NCI-H146 treated with DMSO at 0.1 percent for 48 hours (cell line): ENCODE data around the gene MSH3.
"Not testable (repeated sequence)": the region's sequence is repeated elsewhere in the genome, so short reads cannot be mapped to it uniquely, and the experiment has no call there.

ENCODE experiments used
- DNase-seq: peaks from one replicate; lab custom pipeline; 2025; ENCODE audit not compliant: unreplicated experiment; lab: John Stamatoyannopoulos, UW

The MSH3 gene

DNA sequence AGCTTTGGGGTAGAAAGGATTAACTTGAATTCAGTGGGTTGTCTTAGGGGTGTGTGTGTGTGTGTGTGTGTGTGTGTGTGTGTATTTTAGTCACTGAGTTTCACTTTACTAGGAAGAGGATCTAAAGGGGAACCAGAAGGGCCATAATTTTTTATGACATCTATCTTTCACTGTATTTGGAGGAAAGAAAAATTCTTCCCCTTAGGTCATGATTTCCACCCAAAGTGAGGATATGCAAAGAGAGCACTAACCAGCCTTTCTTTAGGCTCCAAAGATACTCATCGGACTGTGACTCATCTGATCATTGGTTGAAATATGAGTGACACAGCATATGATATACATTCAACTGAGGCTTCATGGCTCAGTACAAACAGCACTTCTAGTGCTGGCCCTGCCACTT lies 230.5 kb downstream of the MSH3 start:
- DNase-seq: no peak

DNA sequence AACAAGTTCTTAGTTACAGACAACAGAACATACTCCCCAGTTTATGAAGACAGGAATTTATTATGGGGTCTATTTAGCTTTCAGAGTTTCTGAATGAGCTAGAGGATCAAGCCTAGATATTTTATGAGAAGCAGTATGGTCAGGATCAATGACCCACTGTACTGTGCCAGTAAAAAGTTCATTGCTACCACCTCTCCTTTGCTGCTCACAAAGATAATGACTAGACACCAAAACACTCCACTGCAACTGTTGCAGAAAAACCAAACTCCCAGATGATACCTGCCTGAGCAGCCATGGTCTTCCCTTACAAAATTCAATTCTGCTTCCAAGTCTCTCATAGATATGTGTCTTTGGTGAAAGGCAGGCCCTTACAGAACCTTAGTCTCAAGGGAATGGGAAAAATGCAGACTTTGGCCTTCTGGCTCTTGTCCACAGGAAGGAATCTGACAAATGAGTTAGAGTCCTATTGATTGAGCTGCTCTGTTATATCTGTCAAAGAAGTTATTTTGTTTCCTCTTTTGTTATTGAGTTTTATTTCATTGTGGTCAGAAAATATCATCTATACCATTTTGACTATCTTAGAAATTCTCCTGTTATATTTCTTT lies 231.0 kb downstream of the MSH3 start:
- DNase-seq: no peak

DNA sequence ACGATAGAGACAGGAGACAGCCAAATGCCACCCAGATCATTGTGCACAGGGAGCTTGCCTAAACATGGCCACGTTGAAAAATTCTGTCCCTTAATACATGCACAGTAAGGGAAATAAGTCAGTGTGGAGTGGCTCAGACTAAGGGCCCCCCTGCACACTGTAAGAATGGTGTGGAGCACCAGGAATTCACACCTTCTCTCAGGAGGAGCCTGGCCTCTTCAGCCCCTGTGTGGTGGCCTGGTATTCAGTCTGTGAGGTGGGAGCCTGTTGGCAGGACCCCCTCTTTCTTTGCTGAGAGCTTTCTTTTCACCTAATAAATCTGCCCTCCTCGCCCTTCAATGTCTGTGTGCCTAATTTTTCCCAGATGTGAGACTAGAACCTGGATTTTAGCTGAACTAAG lies 239.6 kb downstream of the MSH3 start:
- DNase-seq: no peak

DNA sequence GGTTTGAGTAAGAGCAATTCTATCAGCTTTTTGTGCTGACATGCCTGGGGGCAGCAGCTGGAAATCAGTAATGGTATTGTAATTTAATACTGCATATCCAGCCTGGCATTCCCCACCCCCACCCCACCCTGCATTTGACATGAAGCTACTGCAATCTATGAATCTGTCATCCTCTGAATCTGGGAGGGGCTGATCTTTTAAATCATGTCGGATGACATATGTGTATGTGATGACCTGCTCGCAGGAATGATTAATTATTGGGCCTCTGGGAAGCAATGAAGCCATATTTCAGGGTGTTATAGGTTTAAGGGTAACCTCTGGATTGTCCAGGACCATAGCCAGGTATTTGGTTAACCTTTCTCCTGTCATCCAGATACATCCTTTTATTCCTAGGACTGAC lies 241.1 kb downstream of the MSH3 start:
- DNase-seq: no peak

DNA sequence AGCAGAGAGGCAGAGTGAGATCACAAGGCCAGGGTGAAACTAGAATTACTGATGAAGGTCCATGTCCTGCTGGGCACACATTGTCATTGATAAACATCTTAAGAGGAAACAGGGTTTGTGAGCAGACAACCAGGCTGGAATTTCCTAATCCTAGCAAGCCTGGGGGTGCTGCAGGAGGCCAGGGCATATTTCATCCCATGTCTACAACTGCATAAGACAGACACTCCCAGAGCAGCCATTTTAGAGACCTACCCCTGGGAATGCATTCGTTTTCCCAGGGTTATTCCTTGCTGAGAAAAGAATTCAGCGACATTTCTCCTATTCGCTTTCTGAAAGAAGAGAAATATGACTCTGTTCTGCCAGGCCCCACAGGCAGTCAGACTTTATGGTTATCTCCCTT lies 248.2 kb downstream of the MSH3 start:
- DNase-seq: not testable (repeated sequence)

DNA sequence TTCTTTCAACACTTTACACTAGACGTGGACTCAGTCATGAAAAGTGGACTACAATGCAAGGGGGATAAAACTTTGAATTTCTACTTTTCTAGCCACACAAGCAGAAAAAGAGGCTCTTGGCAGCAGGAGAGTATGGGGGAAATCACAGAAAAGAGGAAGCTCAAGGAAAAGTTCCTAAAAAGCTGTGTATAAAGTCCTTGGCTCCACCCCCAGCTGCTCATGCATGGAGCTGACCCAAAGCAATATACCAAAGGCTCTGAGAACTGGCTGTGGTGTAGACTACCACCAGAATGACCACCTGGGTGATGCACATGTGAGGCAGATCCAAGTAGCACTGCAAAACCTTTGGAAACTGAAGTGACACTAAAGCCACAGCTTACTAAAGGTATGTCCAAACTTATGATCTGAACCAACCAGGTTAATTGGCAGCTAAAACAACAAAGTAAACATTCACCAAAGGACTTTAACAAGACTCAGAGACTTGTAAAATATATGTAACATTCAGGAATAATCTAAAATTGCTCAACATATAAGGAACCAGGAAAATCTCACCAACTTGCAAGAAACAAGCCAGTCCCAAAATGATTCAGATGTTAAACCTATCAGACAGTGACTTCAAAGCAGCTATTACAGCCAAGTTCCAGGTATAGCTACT lies 250.2 kb downstream of the MSH3 start:
- DNase-seq: no peak

DNA sequence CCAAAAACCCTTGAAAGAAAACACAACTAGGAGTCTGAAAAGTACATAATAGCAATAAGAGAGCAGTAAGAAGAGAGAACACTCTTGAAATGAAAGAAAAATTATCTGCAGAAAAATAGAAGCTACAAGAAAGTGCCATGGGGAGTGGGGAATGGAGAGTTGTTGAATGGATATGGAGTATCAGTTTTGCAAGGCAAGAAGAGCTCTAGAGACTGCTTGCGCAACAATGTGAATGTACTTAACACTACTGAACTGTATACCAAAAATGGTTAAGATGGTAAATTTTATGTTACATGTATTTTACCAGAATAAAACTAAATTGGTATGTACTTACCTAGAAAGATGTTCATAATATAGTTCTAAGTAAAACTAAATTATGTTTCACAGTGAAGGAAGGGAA lies 251.0 kb downstream of the MSH3 start:
- no peak for DNase-seq

DNA sequence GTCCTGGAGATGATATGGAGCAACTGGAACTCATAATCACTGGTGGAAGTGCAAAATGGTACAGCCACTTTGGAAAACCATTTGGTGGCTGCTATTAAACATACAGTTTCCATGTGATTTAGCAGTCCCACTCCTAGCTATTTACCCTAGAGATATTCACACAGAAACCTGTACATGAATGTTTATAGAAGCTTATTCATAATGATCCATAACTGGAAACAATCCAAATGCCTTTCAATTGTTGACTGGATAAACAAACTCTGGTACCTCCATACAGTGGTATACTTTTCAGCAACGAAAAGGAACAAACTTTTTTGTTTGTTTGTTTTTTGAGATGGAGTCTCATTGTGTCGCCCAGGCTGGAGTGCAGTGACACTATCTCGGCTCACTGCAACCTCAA lies 258.0 kb downstream of the MSH3 start:
- DNase-seq: no peak

DNA sequence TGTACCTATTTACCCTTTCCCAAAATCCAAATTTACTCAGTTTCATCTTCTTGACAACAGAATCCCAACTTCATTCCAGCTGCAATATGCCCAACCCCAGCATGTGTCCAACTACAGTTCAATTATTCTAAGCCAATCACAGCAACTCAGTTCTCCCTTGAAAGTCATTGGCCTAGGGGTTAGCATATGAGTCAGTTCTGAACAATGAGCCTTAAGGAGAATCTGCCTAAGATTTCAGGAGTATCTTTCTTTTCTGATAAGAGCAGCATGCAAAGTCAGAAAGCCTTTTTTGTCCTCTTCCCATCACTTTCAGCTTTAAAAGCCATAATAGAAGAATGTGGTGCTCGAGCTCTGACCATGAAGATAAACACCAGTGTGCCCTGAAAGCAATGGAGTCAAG lies 261.3 kb downstream of the MSH3 start:
- no peak for DNase-seq

DNA sequence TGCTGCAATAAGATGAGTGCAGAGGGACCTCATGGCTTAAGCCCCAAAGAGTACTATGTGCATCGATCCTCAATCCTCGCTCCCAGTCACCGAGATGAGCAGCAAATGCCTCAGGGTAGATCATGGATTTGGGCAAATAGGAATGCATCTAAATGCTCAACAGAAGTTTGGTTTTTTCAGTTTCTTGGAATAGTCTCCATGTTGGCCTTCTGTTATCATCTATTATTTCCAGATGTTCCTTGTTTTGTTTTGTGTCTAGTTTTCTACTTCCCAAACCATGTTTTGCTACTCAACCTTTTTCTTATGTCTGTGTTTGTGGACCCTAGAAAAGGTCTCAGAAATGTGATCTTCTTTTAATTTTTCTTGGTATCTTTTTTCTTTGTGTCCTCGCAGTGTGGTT lies 262.2 kb downstream of the MSH3 start:
- DNase-seq: no peak

DNA sequence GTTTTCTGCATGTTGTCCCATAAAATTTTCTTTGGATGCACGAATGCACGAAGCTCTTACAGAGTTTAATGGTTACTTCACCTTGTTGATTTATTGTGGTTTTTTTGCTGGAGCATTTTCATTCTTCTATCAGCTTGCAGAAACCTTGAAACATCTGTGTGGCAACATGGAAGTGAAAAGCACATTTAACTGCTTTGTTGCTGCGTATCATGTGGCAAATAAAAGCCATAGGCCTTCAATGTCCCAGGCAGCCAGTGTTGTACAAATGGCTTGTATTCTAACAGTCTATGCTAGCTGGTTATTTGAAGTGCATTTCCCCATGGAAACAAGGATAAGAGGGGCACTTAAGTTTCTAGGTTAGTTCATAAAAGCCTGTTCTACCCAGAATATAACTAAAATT lies 263.2 kb downstream of the MSH3 start:
- no peak for DNase-seq

DNA sequence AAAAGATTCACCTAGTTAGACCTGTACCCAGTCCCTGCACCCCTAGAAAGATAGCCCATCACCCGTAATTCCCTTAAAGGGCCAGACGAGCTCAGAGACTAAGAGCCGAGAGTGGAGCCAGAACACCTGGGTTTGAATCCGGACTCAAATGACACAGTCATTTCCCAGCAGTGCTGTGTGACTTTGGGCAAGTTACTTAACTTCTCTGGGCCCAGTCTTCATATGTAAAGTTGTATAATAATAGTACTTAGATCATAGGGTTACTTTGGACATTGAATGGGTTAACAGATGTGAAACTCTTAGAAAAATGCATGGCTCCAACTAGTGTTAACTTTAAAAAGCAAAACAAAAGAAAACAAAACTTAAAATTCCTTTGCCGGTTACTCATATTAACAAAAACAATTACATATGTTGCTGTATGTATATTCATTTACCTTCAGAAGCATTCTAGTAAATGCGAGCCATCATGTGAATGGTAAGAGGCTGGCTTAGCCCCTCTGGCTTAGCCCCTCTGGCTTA lies 265.3 kb downstream of the MSH3 start:
- DNase-seq: no peak

DNA sequence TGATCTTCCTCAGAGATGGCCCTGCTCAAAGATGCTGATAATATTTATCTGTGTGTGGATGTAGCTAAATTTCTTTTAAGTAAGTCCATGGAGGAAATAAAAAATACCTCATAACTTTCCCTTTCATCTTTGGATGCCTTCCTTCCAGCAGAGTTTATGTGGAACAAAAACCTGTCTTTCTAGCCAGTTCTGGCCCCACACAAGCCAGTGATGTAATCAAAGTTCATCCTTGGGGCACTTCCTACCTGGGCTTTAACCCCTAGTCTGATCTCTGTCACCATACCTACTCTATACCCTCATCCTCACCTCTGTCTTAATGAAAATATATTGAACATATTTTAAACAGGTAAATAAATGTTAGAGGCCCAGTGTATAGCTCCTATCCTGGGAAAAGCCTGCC lies 265.9 kb downstream of the MSH3 start:
- no peak for DNase-seq

DNA sequence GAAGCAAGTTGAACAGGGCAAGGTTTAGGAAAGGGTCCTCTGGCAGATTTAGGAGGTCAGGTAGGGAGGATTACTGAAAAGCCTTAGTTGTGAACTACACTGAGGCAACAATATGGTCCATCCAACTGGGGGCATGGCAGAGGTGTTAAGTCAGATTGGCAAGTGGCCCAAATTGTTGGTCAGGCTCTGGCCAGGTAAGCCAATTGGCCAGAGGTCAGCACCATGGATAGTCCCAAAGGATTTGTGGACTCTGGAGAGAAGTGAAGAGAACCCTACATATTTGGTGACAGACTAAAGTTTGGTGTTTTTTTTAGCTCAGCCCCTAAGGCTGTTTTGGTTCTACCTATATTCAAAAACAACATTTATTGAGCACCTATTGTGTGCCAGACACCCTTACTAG lies 266.6 kb downstream of the MSH3 start:
- DNase-seq: no peak

DNA sequence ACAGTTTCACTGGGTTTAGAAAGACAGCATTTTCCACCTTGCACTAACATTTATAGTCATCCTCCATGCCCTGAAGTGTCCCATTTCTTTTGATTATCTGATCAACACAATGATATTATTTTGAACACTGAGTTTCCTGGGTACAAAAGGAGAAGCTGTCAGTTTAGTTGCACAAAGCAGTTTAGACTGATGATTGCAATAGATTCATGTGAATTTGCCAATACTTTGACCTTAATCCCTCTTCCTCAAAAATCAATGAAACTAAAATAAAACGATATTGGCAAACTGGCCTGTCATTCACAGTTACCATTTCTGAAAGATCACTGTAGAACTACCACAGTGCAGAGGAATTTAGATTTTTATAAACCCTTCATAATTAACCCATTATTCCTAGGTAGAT lies 271.5 kb downstream of the MSH3 start:
- DNase-seq: no peak
